Measurements from ENCODE around the gene CCDC33. TPM values are rescaled to one million over a fixed set of nuclear protein-coding genes. Genes with fewer than 3 reads are reported as not detected.

Gene CCDC33
- total and polyA plus RNA-seq, 10 of the 15 experiments (the other 5 are each of a cell fraction or from before 2014, with no cell fraction given): 0.57 to 5.8 (median 4.3) TPM

DNA sequence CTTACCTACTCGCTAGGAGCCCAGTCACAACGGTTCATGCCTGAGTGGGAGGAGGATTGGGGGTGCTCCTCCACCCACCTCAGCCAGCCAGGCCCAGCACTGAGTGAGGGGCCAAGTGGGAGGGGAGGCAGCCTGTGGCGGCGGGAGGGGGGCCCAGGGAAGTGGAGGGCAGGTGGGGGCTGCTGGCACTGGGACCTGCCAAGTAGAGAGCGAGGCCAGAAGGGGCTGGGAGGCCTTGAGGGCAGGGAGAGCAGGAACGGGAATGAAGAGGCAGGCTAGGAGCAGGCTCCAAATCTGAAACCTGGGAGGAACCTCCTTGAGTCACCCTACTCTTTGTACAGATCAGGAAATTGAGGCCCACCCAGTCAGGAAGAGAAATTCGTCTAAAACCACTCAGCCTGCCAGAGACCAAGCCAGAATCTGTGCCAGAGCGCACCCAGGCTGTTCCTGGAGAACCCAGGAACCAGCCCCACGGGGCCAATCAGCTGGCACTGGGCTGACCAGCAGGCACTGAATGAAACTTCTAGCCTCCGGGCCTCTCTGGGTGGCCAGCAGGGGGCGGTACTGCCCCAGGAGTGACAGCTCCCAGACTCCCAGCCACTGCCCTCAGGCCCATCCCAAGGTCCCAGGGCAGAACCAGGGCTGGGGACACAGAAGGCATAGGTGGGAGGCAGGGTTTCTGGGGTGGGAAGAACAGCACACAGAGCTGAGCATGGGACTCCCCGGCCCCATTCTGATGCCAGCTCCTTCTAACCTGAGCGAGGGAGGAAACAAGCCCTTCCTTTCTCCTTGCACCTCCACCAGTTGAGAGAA, 146.1 kb downstream of the CCDC33 start (continued):
- TF ChIP-seq RUNX3 (IDR thresholded peaks at IDR 0.05; ENCODE audit: low read length) (no peak), LARP7 (IDR thresholded peaks at IDR 0.05) (peak; percentile 63; the same call in 1 of the 2 replicates), PAX5 (IDR thresholded peaks at IDR 0.05; ENCODE audit: borderline replicate concordance, low read depth, low read length) (no peak), KDM1A (IDR thresholded peaks at IDR 0.05; ENCODE audit: borderline replicate concordance) (no peak), ATF7 (IDR thresholded peaks at IDR 0.05; ENCODE audit: low read depth) (no peak), MEF2A (IDR thresholded peaks at IDR 0.05; ENCODE audit: insufficient read depth, low read depth, low read length) (no peak), STAT3 (IDR thresholded peaks at IDR 0.05; ENCODE audit: low read depth, low read length) (no peak), NFYB (IDR thresholded peaks at IDR 0.05; ENCODE audit: insufficient read depth, low read depth, low read length) (peak; percentile 79), BRCA1 (IDR thresholded peaks at IDR 0.05; ENCODE audit: low read depth, low read length) (no peak), NFYA (IDR thresholded peaks at IDR 0.05; ENCODE audit: borderline replicate concordance, low read depth, low read length) (no peak)
- TF ChIP-seq, protein P1, sequence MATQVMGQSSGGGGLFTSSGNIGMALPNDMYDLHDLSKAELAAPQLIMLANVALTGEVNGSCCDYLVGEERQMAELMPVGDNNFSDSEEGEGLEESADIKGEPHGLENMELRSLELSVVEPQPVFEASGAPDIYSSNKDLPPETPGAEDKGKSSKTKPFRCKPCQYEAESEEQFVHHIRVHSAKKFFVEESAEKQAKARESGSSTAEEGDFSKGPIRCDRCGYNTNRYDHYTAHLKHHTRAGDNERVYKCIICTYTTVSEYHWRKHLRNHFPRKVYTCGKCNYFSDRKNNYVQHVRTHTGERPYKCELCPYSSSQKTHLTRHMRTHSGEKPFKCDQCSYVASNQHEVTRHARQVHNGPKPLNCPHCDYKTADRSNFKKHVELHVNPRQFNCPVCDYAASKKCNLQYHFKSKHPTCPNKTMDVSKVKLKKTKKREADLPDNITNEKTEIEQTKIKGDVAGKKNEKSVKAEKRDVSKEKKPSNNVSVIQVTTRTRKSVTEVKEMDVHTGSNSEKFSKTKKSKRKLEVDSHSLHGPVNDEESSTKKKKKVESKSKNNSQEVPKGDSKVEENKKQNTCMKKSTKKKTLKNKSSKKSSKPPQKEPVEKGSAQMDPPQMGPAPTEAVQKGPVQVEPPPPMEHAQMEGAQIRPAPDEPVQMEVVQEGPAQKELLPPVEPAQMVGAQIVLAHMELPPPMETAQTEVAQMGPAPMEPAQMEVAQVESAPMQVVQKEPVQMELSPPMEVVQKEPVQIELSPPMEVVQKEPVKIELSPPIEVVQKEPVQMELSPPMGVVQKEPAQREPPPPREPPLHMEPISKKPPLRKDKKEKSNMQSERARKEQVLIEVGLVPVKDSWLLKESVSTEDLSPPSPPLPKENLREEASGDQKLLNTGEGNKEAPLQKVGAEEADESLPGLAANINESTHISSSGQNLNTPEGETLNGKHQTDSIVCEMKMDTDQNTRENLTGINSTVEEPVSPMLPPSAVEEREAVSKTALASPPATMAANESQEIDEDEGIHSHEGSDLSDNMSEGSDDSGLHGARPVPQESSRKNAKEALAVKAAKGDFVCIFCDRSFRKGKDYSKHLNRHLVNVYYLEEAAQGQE (IDR thresholded peaks at IDR 0.05; ENCODE audit: low read depth, low read length): no peak
- TF ChIP-seq, protein P2, sequence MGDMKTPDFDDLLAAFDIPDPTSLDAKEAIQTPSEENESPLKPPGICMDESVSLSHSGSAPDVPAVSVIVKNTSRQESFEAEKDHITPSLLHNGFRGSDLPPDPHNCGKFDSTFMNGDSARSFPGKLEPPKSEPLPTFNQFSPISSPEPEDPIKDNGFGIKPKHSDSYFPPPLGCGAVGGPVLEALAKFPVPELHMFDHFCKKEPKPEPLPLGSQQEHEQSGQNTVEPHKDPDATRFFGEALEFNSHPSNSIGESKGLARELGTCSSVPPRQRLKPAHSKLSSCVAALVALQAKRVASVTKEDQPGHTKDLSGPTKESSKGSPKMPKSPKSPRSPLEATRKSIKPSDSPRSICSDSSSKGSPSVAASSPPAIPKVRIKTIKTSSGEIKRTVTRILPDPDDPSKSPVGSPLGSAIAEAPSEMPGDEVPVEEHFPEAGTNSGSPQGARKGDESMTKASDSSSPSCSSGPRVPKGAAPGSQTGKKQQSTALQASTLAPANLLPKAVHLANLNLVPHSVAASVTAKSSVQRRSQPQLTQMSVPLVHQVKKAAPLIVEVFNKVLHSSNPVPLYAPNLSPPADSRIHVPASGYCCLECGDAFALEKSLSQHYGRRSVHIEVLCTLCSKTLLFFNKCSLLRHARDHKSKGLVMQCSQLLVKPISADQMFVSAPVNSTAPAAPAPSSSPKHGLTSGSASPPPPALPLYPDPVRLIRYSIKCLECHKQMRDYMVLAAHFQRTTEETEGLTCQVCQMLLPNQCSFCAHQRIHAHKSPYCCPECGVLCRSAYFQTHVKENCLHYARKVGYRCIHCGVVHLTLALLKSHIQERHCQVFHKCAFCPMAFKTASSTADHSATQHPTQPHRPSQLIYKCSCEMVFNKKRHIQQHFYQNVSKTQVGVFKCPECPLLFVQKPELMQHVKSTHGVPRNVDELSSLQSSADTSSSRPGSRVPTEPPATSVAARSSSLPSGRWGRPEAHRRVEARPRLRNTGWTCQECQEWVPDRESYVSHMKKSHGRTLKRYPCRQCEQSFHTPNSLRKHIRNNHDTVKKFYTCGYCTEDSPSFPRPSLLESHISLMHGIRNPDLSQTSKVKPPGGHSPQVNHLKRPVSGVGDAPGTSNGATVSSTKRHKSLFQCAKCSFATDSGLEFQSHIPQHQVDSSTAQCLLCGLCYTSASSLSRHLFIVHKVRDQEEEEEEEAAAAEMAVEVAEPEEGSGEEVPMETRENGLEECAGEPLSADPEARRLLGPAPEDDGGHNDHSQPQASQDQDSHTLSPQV (IDR thresholded peaks at IDR 0.05): peak; percentile 92
- TF ChIP-seq, protein P3, sequence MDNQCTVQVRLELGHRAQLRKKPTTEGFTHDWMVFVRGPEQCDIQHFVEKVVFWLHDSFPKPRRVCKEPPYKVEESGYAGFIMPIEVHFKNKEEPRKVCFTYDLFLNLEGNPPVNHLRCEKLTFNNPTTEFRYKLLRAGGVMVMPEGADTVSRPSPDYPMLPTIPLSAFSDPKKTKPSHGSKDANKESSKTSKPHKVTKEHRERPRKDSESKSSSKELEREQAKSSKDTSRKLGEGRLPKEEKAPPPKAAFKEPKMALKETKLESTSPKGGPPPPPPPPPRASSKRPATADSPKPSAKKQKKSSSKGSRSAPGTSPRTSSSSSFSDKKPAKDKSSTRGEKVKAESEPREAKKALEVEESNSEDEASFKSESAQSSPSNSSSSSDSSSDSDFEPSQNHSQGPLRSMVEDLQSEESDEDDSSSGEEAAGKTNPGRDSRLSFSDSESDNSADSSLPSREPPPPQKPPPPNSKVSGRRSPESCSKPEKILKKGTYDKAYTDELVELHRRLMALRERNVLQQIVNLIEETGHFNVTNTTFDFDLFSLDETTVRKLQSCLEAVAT (IDR thresholded peaks at IDR 0.05): no peak
- TF ChIP-seq, protein P4, sequence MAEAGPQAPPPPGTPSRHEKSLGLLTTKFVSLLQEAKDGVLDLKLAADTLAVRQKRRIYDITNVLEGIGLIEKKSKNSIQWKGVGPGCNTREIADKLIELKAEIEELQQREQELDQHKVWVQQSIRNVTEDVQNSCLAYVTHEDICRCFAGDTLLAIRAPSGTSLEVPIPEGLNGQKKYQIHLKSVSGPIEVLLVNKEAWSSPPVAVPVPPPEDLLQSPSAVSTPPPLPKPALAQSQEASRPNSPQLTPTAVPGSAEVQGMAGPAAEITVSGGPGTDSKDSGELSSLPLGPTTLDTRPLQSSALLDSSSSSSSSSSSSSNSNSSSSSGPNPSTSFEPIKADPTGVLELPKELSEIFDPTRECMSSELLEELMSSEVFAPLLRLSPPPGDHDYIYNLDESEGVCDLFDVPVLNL (IDR thresholded peaks at IDR 0.05; ENCODE audit: low read depth, low read length): no peak
- TF ChIP-seq, protein P5, sequence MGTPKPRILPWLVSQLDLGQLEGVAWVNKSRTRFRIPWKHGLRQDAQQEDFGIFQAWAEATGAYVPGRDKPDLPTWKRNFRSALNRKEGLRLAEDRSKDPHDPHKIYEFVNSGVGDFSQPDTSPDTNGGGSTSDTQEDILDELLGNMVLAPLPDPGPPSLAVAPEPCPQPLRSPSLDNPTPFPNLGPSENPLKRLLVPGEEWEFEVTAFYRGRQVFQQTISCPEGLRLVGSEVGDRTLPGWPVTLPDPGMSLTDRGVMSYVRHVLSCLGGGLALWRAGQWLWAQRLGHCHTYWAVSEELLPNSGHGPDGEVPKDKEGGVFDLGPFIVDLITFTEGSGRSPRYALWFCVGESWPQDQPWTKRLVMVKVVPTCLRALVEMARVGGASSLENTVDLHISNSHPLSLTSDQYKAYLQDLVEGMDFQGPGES (IDR thresholded peaks at IDR 0.05): peak; percentile 39; the same call in 1 of the 2 replicates
- TF ChIP-seq, protein P6, sequence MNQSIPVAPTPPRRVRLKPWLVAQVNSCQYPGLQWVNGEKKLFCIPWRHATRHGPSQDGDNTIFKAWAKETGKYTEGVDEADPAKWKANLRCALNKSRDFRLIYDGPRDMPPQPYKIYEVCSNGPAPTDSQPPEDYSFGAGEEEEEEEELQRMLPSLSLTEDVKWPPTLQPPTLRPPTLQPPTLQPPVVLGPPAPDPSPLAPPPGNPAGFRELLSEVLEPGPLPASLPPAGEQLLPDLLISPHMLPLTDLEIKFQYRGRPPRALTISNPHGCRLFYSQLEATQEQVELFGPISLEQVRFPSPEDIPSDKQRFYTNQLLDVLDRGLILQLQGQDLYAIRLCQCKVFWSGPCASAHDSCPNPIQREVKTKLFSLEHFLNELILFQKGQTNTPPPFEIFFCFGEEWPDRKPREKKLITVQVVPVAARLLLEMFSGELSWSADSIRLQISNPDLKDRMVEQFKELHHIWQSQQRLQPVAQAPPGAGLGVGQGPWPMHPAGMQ (IDR thresholded peaks at IDR 0.05; ENCODE audit: borderline replicate concordance): no peak

All from GM12878 (cell line).